B cell (primary cell): ENCODE results near the gene PPM1N. TPM values are rescaled to one million over a fixed set of nuclear protein-coding genes. Genes with fewer than 3 reads are reported as not detected.

Source experiments
- ATAC-seq: fragments of 200-7000 bp; cut with Tn5 transposase; one replicate; pipeline ENCODE4 v1.10.0; 2021; ENCODE audit warnings: low read depth, mild to moderate bottlenecking, moderate number of reproducible peaks, moderate library complexity
- CTCF ChIA-PET: fragments of 350-600 bp; sonication (Branson Sonifier 250); formaldehyde crosslinking; loops from one replicate; lab custom pipeline; 2021; ENCODE audit warnings: antibody characterized with exemption, inconsistent platforms; lab: Charles Lee
- POLR2A ChIA-PET: fragments of 350-600 bp; sonication (Branson Sonifier 250); formaldehyde crosslinking; loops from one replicate; lab custom pipeline; 2021; ENCODE audit warnings: antibody characterized with exemption; lab: Charles Lee
- DNase-seq: peaks from one replicate; pipeline ENCODE4 v3.0.0; 2013
- H2AFZ ChIP-seq: 2 replicates; pipeline ENCODE4 v1.6.1; 2012; ENCODE audit warnings: mild to moderate bottlenecking, low read depth, low read length; ENCODE audit not compliant: insufficient read depth, poor library complexity, severe bottlenecking
- H3K27ac ChIP-seq, 2 donors: 1 replicate in 1 of 2; 2 replicates in 1 of 2; pipeline ENCODE4 v1.5.1; 2012 to 2013; ENCODE audit warnings: low read length in 2 of 2, mild to moderate bottlenecking in 2 of 2, moderate library complexity in 1 of 2
- H3K27me3 ChIP-seq, 4 experiments: fragments of 200-600 bp in 1 of 4; sonication (generic) in 1 of 4; replicated peaks in 1 of 4; 1 replicate in 2 of 4; 2 replicates in 2 of 4; pipeline versions ENCODE4 v1.6.1 to v1.7.0; 2013 to 2016; ENCODE audit warnings: low read length in 3 of 4, mild to moderate bottlenecking in 2 of 4, mixed read lengths in 1 of 4, moderate library complexity in 1 of 4; ENCODE audit not compliant: insufficient read depth in 4 of 4, control insufficient read depth in 3 of 4; ENCODE audit errors: control extremely low read depth in 1 of 4
- H3K36me3 ChIP-seq, 2 experiments: replicated peaks in 1 of 2; 1 replicate in 1 of 2; 2 replicates in 1 of 2; pipeline versions ENCODE4 v1.6.1 to v1.7.1; 2013; ENCODE audit warnings: low read length in 1 of 2; ENCODE audit not compliant: insufficient read depth in 2 of 2, control insufficient read depth in 1 of 2; ENCODE audit errors: control extremely low read depth in 1 of 2, extremely low read depth in 1 of 2
- H3K4me1 ChIP-seq, 2 donors: fragments of 200-600 bp in 1 of 2; sonication (generic) in 1 of 2; 1 replicate in 1 of 2; 2 replicates in 1 of 2; pipeline versions ENCODE4 v1.5.1 to v1.6.1; 2013 to 2017; ENCODE audit warnings: low read length in 2 of 2; ENCODE audit not compliant: control insufficient read depth in 2 of 2, insufficient read depth in 2 of 2
- H3K4me2 ChIP-seq: replicated peaks from 2 replicates; pipeline ENCODE3; 2012; ENCODE audit warnings: mild to moderate bottlenecking, low read depth, low read length; ENCODE audit not compliant: poor library complexity, severe bottlenecking
- H3K4me3 ChIP-seq, 5 experiments: fragments of 200-600 bp in 1 of 5; sonication (generic) in 1 of 5; 1 replicate in 3 of 5; 2 replicates in 2 of 5; pipeline versions ENCODE4 v1.5.1 to v1.7.0; 2011 to 2016; ENCODE audit warnings: low read length in 4 of 5, mild to moderate bottlenecking in 4 of 5, low read depth in 2 of 5, control low read depth in 1 of 5, moderate library complexity in 1 of 5; ENCODE audit not compliant: insufficient read depth in 1 of 5; ENCODE audit errors: control extremely low read depth in 1 of 5, extremely low read depth in 1 of 5
- H3K79me2 ChIP-seq: fragments of 200-600 bp; sonication (generic); one replicate; pipeline ENCODE4 v1.6.0; 2016; ENCODE audit warnings: low read length; ENCODE audit not compliant: control insufficient read depth, insufficient read depth
- H3K9ac ChIP-seq: fragments of 200-600 bp; sonication (generic); 2 replicates; pipeline ENCODE4 v1.6.1; 2017; ENCODE audit warnings: mild to moderate bottlenecking, low read length, moderate library complexity
- H3K9me3 ChIP-seq, 3 donors: one replicate each; pipeline versions ENCODE4 v1.6.1 to v1.7.1; 2013; ENCODE audit warnings: low read length in 2 of 3; ENCODE audit not compliant: control insufficient read depth in 2 of 3, insufficient read depth in 1 of 3; ENCODE audit errors: control extremely low read depth in 1 of 3
- H4K20me1 ChIP-seq: 2 replicates; pipeline ENCODE4 v1.6.0; 2012; ENCODE audit warnings: mild to moderate bottlenecking, low read length; ENCODE audit not compliant: insufficient read depth, control insufficient read depth, poor library complexity, severe bottlenecking
- H3K27ac Mint-ChIP-seq: one replicate; pipeline ENCODE4 v1.8.0; 2021; ENCODE audit warnings: mixed read lengths
- H3K27me3 Mint-ChIP-seq: one replicate; pipeline ENCODE4 v1.8.0; 2021; ENCODE audit warnings: mixed read lengths
- H3K4me1 Mint-ChIP-seq: one replicate; pipeline ENCODE4 v1.8.0; 2021; ENCODE audit warnings: mixed read lengths
- H3K4me3 Mint-ChIP-seq: one replicate; pipeline ENCODE4 v1.8.0; 2021; ENCODE audit warnings: mixed read lengths
- H3K9me3 Mint-ChIP-seq: one replicate; pipeline ENCODE4 v1.8.0; 2022; ENCODE audit warnings: mixed read lengths; ENCODE audit not compliant: insufficient read depth
- CTCF ChIP-seq: fragments of 200-600 bp; IDR thresholded peaks from one replicate; pipeline ENCODE4 v1.8.0; 2022; ENCODE audit warnings: antibody characterized with exemption, mild to moderate bottlenecking
- EZH2 ChIP-seq: IDR thresholded peaks from 2 replicates; pipeline ENCODE4 v1.6.1; 2012; ENCODE audit warnings: borderline replicate concordance, low read depth, mild to moderate bottlenecking, moderate library complexity, low read length; ENCODE audit not compliant: insufficient read depth, poor library complexity, severe bottlenecking
- WGBS: methylation state at CpG from one replicate; pipeline ENCODE4 v1.1.5; 2013; ENCODE audit warnings: missing lambda C conversion rate; ENCODE audit not compliant: insufficient coverage; 5-methylcytosine and 5-hydroxymethylcytosine counted together
- intact Hi-C: fragments of 100-400 bp; cut with micrococcal nuclease; formaldehyde crosslinking; loops from one replicate; pipeline ENCODE4 v1.10.0; 2022
- polyA plus RNA-seq: library from polyadenylated mRNA; depleted of rRNA; stranded (reverse); fragments of >200 nt; gene quantifications from 2 replicates; pipeline ENCODE4 v1.2.3, GENCODE V29; 2012
- total RNA-seq, 2 donors: library from RNA; stranded (reverse); fragments of 120-200 nt in 1 of 2; gene quantifications; 1 replicate in 1 of 2; 2 replicates in 1 of 2; pipeline versions ENCODE4 v1.2.3 to v1.2.4, GENCODE V29; 2013 to 2022

PPM1N gene
- total and polyA plus RNA-seq, 2 donors (not counting 1 experiment from before 2014, with no cell fraction given), result 2.6 to 6.5 TPM

- TF ChIP-seq CTCF (no peak), EZH2 (no peak)
- Histone ChIP-seq H3K27me3 (peaks cover 0 to 20% (median 9%) of the 10 kb centered on the region in 4 experiments), H3K4me1 (peaks cover 33 to 52% of the 10 kb centered on the region in 2 donors), H3K36me3 (no peaks in the 10 kb centered on the region), H3K9ac (peak within 1 kb of the TSS; percentile 99), H3K79me2 (no peaks in the 10 kb centered on the region), H3K4me2 (peak within 1 kb of the TSS; percentile 93), H3K9me3 (no peaks in the 10 kb centered on the region), H2AFZ (peak within 1 kb of the TSS; percentile 86), H3K4me3 (peak within 1 kb of the TSS; percentile 68 to 100 (median 95)), H3K27ac (peak within 1 kb of the TSS; percentile 96 to 100), H4K20me1 (peaks cover 45% of the 10 kb centered on the region)
- Mint-ChIP-seq H3K27me3 (peaks cover 13% of the 10 kb centered on the region), H3K27ac (peak within 1 kb of the TSS; percentile 95), H3K4me1 (peaks cover 45% of the 10 kb centered on the region), H3K4me3 (peak within 1 kb of the TSS; percentile 92), H3K9me3 (no peaks in the 10 kb centered on the region)
- intact Hi-C loops, result loop anchor here (1.0 to 2.0 kb wide), 3 partner anchors 16 to 24 kb away; no protein-coding TSS in a partner anchor
- under 1% methylated on average over 50 of the region's 56 CpGs for WGBS
- peak; percentile 31 for ATAC-seq
- CTCF ChIA-PET, result interaction anchor here (0.8 to 7.3 kb wide), 9 partner anchors 9 to 174 kb away, joined by 3 to 98 read pairs (median 7); no protein-coding TSS in a partner anchor
- POLR2A ChIA-PET, result interaction anchor here (0.6 to 4.2 kb wide), 13 partner anchors 10 to 1714 kb away, joined by 3 to 45 read pairs (median 6); partner anchors contain the start of genes ERCC1, QPCTL and SNRPD2
- peak; percentile 99 for DNase-seq
Observed at GRCh38 chr19:45467456-45468158, 30.6 kb upstream of the PPM1N start, which contains the start of gene FOSB. FOSB (plus strand) TSS chr19:45467996; CDS start chr19:45468587, 591 bp downstream.
